ENCODE results near the gene CNKSR2. TPM values are rescaled to one million over a fixed set of nuclear protein-coding genes. Genes with fewer than 3 reads are reported as not detected.

CNKSR2 gene
- total and polyA plus RNA-seq, 2 experiments from 2014 or later, result 13.9 to 40.9 TPM

DNA sequence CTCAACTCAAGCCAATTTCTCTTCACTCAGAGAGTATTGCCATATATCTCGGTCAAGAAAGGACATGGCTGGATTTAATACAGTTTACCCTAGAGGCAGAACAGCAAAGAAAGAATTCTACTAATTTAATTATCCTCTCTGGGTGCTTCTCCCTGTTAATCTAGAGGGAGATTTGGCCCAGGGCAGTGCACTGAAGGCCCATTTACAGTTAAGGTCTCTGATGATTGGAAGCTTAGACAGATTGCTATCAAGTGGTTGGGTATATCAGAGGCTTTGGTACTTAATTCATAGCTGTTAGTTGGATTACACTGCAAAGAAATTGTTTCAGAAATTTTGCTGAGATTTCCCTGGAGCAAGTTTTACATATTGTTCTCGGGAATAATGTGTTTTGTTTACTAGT lies 4.6 kb upstream of the CNKSR2 start:
- H3K9me3 Mint-ChIP-seq, result no peaks in the 10 kb centered on the region
- no peak overlapping the region for H3K4me2 ChIP-seq
- no peaks in the 10 kb centered on the region; the same call in 1 of the 2 replicates for H3K4me1 ChIP-seq (ENCODE audit: insufficient read depth)
- H3F3A ChIP-seq (replicated peaks; ENCODE audit: low read depth), result no peaks in the 10 kb centered on the region
- no peak overlapping the region for H3K27ac Mint-ChIP-seq
- H3K4me3 ChIP-seq, result no peak overlapping the region
- H2AFZ ChIP-seq, result no peak overlapping the region
- no peak for ATAC-seq
- DNase-seq (ENCODE audit: low spot score), result no peak
- no peaks in the 10 kb centered on the region for H3K36me3 Mint-ChIP-seq (ENCODE audit: low read depth)
- TF ChIP-seq STAT1 (IDR thresholded peaks at IDR 0.05; ENCODE audit: unreplicated experiment), result no peak
- no peak for TF ChIP-seq JUNB (IDR thresholded peaks at IDR 0.05; ENCODE audit: unreplicated experiment)
- no peak for TF ChIP-seq CREB1 (CRISPR knock-in tag; IDR thresholded peaks at IDR 0.05; ENCODE audit: low read depth)
- TF ChIP-seq EZH2 (IDR thresholded peaks at IDR 0.05; ENCODE audit: low read depth, unreplicated experiment), result no peak
- no peak for TF ChIP-seq REST (IDR thresholded peaks at IDR 0.05; ENCODE audit: unreplicated experiment)
- no peak for TF ChIP-seq CTCF (conservative IDR thresholded peaks at IDR 0.05; ENCODE audit: low read depth in 2 of 2)
- TF ChIP-seq ZNF114 (CRISPR knock-in tag; IDR thresholded peaks at IDR 0.05), result no peak
- peaks cover 6% of the 10 kb centered on the region for H3K27me3 Mint-ChIP-seq (ENCODE audit: insufficient read depth, low read depth, poor library complexity)
- H3K27ac ChIP-seq (ENCODE audit: low read depth), result no peak overlapping the region
- H3K4me1 Mint-ChIP-seq, result peaks cover 2% of the 10 kb centered on the region; the same call in 1 of the 3 replicates
- no peak overlapping the region for H3K4me3 Mint-ChIP-seq
- peaks cover 10% of the 10 kb centered on the region for H3K27me3 ChIP-seq (ENCODE audit: insufficient read depth)
- no peaks in the 10 kb centered on the region for H3K79me2 ChIP-seq (replicated peaks; ENCODE audit: insufficient read depth)
- no peaks in the 10 kb centered on the region for H4K20me1 ChIP-seq (replicated peaks; ENCODE audit: insufficient read depth)
- no peaks in the 10 kb centered on the region for H3K9me2 ChIP-seq (ENCODE audit: insufficient read depth)
- H3K36me3 ChIP-seq (ENCODE audit: insufficient read depth), result no peaks in the 10 kb centered on the region

DNA sequence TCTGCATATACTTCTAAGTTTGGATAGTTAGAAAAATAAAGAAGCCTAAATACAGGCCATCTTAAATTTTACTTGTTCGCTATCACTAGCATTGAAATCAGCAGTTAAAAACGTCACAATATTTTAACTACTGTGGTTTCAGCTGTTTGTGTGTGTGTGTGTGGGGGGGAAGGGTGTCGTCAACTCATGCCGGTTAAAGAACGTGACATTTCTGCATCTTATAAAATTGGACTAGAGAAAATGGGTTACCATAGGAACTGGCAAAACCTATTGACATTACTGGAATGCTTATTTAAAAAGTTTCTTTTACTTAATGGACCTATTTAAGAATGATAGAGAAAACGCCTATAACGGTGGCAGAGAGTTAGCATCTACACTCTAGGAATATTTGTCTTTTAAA lies 1.2 kb upstream of the CNKSR2 start:
- Histone ChIP-seq H3K79me2 (replicated peaks; ENCODE audit: insufficient read depth) (peaks cover 28% of the 10 kb centered on the region), H3K27ac (ENCODE audit: low read depth) (no peak overlapping the region), H3K4me1 (ENCODE audit: insufficient read depth) (peaks cover 8% of the 10 kb centered on the region), H3K27me3 (ENCODE audit: insufficient read depth) (peaks cover 10% of the 10 kb centered on the region), H3K4me2 (peak overlapping the region; percentile 72), H3K36me3 (ENCODE audit: insufficient read depth) (no peaks in the 10 kb centered on the region), H3F3A (replicated peaks; ENCODE audit: low read depth) (no peaks in the 10 kb centered on the region), H3K9me2 (ENCODE audit: insufficient read depth) (no peaks in the 10 kb centered on the region), H4K20me1 (replicated peaks; ENCODE audit: insufficient read depth) (no peaks in the 10 kb centered on the region), H2AFZ (no peak overlapping the region), H3K4me3 (peak overlapping the region; percentile 67)
- TF ChIP-seq CTCF (conservative IDR thresholded peaks at IDR 0.05; ENCODE audit: low read depth in 2 of 2), result no peak
- no peak for TF ChIP-seq STAT1 (IDR thresholded peaks at IDR 0.05; ENCODE audit: unreplicated experiment)
- TF ChIP-seq JUNB (IDR thresholded peaks at IDR 0.05; ENCODE audit: unreplicated experiment), result no peak
- TF ChIP-seq EZH2 (IDR thresholded peaks at IDR 0.05; ENCODE audit: low read depth, unreplicated experiment), result no peak
- TF ChIP-seq REST (IDR thresholded peaks at IDR 0.05; ENCODE audit: unreplicated experiment), result no peak
- TF ChIP-seq, protein P1, sequence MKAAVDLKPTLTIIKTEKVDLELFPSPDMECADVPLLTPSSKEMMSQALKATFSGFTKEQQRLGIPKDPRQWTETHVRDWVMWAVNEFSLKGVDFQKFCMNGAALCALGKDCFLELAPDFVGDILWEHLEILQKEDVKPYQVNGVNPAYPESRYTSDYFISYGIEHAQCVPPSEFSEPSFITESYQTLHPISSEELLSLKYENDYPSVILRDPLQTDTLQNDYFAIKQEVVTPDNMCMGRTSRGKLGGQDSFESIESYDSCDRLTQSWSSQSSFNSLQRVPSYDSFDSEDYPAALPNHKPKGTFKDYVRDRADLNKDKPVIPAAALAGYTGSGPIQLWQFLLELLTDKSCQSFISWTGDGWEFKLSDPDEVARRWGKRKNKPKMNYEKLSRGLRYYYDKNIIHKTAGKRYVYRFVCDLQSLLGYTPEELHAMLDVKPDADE (IDR thresholded peaks at IDR 0.05), result no peak
- TF ChIP-seq ZNF114 (CRISPR knock-in tag; IDR thresholded peaks at IDR 0.05), result no peak
- no peak for TF ChIP-seq EZH2phosphoT487 (IDR thresholded peaks at IDR 0.05; ENCODE audit: unreplicated experiment)
- TF ChIP-seq CREB1 (CRISPR knock-in tag; IDR thresholded peaks at IDR 0.05; ENCODE audit: low read depth), result no peak
- H3K36me3 Mint-ChIP-seq (ENCODE audit: low read depth), result no peaks in the 10 kb centered on the region
- peaks cover 10% of the 10 kb centered on the region; the same call in 2 of the 3 replicates for H3K4me1 Mint-ChIP-seq
- no peak overlapping the region for H3K27ac Mint-ChIP-seq
- H3K9me3 Mint-ChIP-seq, result no peaks in the 10 kb centered on the region
- H3K4me3 Mint-ChIP-seq, result peak overlapping the region; percentile 45
- ATAC-seq, result no peak
- peaks cover 6% of the 10 kb centered on the region for H3K27me3 Mint-ChIP-seq (ENCODE audit: insufficient read depth, low read depth, poor library complexity)
- no peak for DNase-seq (ENCODE audit: low spot score)
